ENCODE data around the gene CR2.
"Not testable (repeated sequence)": the region's sequence is repeated elsewhere in the genome, so short reads cannot be mapped to it uniquely, and the experiment has no call there.

Gene CR2

DNA sequence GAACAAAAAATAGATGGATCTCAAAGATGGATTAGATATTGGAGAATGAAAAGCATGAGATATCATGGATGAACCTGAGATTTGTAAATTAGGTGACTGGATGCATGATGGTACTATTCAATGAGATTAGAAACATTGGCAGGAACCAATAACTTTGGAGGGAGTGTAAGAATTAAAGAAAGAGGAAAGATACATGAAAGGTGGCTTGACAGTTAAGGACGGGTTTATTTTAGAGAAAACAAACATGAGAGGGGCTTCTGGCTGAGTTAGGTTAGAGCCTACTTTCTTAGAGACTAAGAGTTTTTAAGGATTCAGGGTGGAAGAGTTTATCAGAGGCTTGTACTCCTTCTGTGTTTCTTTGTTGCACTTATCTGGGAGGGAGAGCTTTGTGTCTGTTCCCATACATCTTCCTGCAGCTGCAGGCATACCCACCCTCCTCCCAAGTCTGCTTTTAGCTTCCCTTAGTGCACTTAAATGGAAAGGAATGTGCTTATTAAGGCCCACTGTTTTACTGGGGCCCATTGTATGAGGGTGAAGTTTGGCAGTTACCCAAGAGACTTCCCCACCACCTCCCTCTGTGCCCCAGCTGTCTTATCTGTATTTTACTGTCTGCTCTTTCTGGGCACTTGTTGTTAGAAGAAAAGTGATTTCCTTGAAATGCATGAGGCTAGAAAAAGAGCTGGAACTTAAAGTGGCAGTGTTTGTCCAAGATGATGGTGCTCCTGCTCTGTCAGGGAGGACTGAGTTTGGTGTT is 26.1 kb upstream of the CR2 start:
- TF ChIP-seq, protein P1, sequence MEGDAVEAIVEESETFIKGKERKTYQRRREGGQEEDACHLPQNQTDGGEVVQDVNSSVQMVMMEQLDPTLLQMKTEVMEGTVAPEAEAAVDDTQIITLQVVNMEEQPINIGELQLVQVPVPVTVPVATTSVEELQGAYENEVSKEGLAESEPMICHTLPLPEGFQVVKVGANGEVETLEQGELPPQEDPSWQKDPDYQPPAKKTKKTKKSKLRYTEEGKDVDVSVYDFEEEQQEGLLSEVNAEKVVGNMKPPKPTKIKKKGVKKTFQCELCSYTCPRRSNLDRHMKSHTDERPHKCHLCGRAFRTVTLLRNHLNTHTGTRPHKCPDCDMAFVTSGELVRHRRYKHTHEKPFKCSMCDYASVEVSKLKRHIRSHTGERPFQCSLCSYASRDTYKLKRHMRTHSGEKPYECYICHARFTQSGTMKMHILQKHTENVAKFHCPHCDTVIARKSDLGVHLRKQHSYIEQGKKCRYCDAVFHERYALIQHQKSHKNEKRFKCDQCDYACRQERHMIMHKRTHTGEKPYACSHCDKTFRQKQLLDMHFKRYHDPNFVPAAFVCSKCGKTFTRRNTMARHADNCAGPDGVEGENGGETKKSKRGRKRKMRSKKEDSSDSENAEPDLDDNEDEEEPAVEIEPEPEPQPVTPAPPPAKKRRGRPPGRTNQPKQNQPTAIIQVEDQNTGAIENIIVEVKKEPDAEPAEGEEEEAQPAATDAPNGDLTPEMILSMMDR (IDR thresholded peaks at IDR 0.05; ENCODE audit: extremely low read depth, insufficient read depth, missing control alignments): no peak
- DNase-seq (ENCODE audit: low spot score): no peak
- in situ Hi-C loops (cut with MboI; ENCODE audit: low pct_unique_long_range_greater_than_20kb, low sequenced_read_pairs, unreplicated experiment): no loop called here

DNA sequence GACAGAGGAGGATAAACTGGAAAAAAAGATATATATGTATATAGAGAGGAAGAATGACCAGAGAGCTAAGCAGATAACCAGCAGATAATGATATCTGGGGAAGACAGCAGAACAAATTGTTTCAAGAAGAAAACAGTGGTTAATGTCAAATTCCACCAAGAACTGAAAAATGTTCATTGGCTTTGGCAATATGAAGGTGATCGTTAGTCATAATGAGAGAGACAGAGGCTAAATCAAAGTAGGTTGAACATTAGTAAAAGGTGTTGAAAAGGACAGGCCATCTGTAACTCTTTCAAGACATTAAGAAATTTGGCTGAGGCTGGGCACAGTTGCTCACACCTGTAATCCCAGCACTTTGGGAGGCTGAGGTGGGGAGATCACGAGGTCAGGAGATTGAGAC is 25.3 kb upstream of the CR2 start:
- TF ChIP-seq, protein P1 (IDR thresholded peaks at IDR 0.05; ENCODE audit: extremely low read depth, insufficient read depth, missing control alignments): no peak
- in situ Hi-C loops (cut with MboI; ENCODE audit: low pct_unique_long_range_greater_than_20kb, low sequenced_read_pairs, unreplicated experiment): no loop called here
- no peak for DNase-seq (ENCODE audit: low spot score)

DNA sequence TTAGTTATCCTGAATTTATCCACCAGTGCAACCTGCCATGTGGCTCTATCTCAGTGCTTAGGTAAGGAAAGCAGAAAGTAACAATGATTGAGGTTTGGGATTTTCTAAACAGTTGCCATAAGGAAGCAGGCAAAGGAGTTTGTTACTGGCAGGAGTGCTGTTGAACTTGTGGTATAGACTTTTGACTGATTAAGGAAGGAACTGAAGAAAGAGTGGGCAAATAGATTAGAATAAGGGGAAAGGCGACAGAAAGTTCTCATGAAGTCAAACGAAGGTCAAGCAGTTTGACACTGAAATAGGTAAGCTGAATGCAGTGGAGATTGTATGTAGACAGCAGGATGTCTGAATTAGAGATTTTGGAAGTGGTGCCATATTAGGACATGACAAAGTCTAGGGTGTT is 24.2 kb upstream of the CR2 start:
- peak; percentile 30 for DNase-seq (ENCODE audit: low spot score)
- TF ChIP-seq, protein P1 (IDR thresholded peaks at IDR 0.05; ENCODE audit: extremely low read depth, insufficient read depth, missing control alignments): no peak
- in situ Hi-C loops (cut with MboI; ENCODE audit: low pct_unique_long_range_greater_than_20kb, low sequenced_read_pairs, unreplicated experiment): no loop called here

DNA sequence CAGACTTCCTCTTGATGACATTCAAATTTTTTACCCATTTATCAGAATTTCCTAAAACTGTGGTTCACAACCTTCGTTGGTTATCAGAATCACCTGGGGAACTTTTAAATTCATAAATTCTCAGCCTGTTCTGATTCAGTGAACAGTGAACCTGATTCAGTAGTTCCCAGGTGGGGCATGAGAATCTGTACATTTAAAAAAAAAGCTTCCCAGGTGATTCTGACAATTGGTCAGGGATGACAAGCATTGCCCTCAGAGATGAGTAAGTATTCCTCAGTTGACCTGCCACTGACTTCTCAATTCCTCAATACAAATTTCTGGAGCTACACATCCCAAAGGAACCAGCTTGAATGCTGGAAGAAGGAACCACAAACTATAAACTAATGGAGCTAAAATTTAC is 23.5 kb upstream of the CR2 start:
- TF ChIP-seq, protein P1 (IDR thresholded peaks at IDR 0.05; ENCODE audit: extremely low read depth, insufficient read depth, missing control alignments): no peak
- in situ Hi-C loops (cut with MboI; ENCODE audit: low pct_unique_long_range_greater_than_20kb, low sequenced_read_pairs, unreplicated experiment): no loop called here
- DNase-seq (ENCODE audit: low spot score): no peak

DNA sequence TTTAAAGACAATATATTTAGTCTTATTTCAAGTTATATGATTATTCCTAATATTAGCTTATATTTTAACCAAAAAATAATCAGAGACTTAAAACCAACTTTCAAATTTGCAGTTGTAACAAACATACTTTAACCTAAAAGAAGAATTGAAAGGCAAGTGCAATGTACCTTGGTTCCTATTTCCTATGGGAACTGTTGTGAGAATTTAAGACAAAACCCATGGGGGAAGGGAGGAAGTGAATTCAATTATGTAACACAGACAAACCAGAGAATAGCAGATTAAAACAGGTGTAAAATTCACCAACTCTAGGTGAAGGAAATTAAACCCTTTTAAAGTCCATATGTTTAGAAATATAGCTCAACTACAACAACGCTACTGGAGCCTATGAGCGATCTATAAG is 22.6 kb upstream of the CR2 start:
- TF ChIP-seq, protein P1 (IDR thresholded peaks at IDR 0.05; ENCODE audit: extremely low read depth, insufficient read depth, missing control alignments): no peak
- DNase-seq (ENCODE audit: low spot score): no peak
- in situ Hi-C loops (cut with MboI; ENCODE audit: low pct_unique_long_range_greater_than_20kb, low sequenced_read_pairs, unreplicated experiment): no loop called here

DNA sequence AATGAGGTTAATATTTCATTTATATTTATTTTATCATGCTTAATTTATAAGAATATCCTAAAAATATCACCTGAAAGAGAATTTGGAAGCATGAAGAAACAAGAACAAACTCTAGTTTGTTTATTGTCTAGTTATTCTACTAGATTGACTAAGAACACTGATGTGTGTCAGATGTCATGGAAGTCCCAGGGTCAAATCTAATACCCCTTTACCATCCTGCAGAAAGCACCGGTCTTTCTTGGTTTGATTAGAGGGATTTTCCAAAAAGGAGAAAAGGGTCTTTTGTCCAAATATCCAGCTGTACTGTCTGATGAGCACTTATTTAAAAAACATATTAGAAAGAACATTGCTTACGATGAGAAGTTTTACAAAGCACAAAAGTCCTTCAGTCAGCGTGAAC is 20.7 kb upstream of the CR2 start:
- TF ChIP-seq, protein P1 (IDR thresholded peaks at IDR 0.05; ENCODE audit: extremely low read depth, insufficient read depth, missing control alignments): no peak
- in situ Hi-C loops (cut with MboI; ENCODE audit: low pct_unique_long_range_greater_than_20kb, low sequenced_read_pairs, unreplicated experiment): no loop called here
- DNase-seq (ENCODE audit: low spot score): no peak

DNA sequence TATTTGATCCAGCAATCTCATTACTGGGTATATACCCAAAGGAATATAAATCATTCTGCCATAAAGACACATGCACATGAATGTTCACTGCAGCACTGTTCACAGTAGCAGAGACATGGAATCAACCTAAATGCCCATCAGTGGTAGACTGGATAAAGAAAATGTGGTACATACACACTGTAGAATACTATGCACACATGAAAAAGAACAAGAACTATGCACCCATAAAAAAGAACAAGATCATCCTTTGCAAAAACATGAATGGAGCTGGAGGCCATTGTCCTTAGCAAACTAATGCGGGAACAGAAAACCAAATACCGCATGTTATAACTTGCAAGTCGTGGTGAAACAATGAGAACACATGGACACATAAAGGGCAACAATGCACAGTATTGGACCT is 17.4 kb upstream of the CR2 start:
- in situ Hi-C loops (cut with MboI; ENCODE audit: low pct_unique_long_range_greater_than_20kb, low sequenced_read_pairs, unreplicated experiment); DNase-seq (ENCODE audit: low spot score): not testable (repeated sequence)

Measured in GM13977 (cell line).